Loucy (cell line): ENCODE results near the gene USF2.

Experiments used
- H2AFZ ChIP-seq: fragments of 200-600 bp; sonication (generic); 2 replicates; pipeline ENCODE4 v1.6.0; 2016; ENCODE audit warnings: antibody characterized with exemption, mild to moderate bottlenecking, low read length, moderate library complexity
- H3F3A ChIP-seq: fragments of 200-600 bp; 2 replicates; pipeline ENCODE4 v1.6.0; 2016; ENCODE audit warnings: antibody characterized with exemption, low read depth, mild to moderate bottlenecking
- H3K27me3 ChIP-seq: fragments of 200-600 bp; sonication (generic); 2 replicates; pipeline ENCODE4 v1.6.1; 2014; ENCODE audit warnings: low read length, mild to moderate bottlenecking; ENCODE audit not compliant: insufficient read depth, poor library complexity, severe bottlenecking
- H3K36me3 ChIP-seq: fragments of 200-600 bp; sonication (generic); 2 replicates; pipeline ENCODE4 v1.6.1; 2016; ENCODE audit warnings: low read length; ENCODE audit not compliant: insufficient read depth
- H3K4me1 ChIP-seq: fragments of 200-600 bp; sonication (generic); 2 replicates; pipeline ENCODE4 v1.5.1; 2014; ENCODE audit warnings: low read length, mild to moderate bottlenecking; ENCODE audit not compliant: insufficient read depth, poor library complexity, severe bottlenecking
- H3K4me2 ChIP-seq: fragments of 200-600 bp; sonication (generic); 2 replicates; pipeline ENCODE4 v1.6.0; 2014; ENCODE audit warnings: antibody characterized with exemption, low read length, low read depth, mild to moderate bottlenecking; ENCODE audit not compliant: poor library complexity, severe bottlenecking
- H3K4me3 ChIP-seq: fragments of 200-600 bp; sonication (generic); 2 replicates; pipeline ENCODE4 v1.5.1; 2014; ENCODE audit warnings: low read length, mild to moderate bottlenecking, mixed read lengths; ENCODE audit not compliant: poor library complexity, severe bottlenecking
- H3K79me2 ChIP-seq: fragments of 200-600 bp; sonication (generic); 2 replicates; pipeline ENCODE4 v1.6.1; 2014; ENCODE audit warnings: low read length; ENCODE audit not compliant: insufficient read depth
- H3K9ac ChIP-seq: fragments of 200-600 bp; sonication (generic); 2 replicates; pipeline ENCODE4 v1.6.0; 2014; ENCODE audit warnings: mild to moderate bottlenecking, low read depth, low read length, moderate library complexity; ENCODE audit not compliant: poor library complexity, severe bottlenecking
- H3K9me2 ChIP-seq: fragments of 200-600 bp; sonication (generic); replicated peaks from 2 replicates; pipeline ENCODE4 v1.6.1; 2016; ENCODE audit warnings: low read depth, low read length, mixed read lengths
- H3K9me3 ChIP-seq: fragments of 200-600 bp; sonication (generic); 2 replicates; pipeline ENCODE4 v1.6.1; 2014; ENCODE audit warnings: mild to moderate bottlenecking, antibody characterized with exemption, low read length, low read depth; ENCODE audit not compliant: insufficient read depth
- H4K20me1 ChIP-seq: fragments of 200-600 bp; sonication (generic); 2 replicates; pipeline ENCODE4 v1.6.0; 2014; ENCODE audit warnings: antibody characterized with exemption, low read length, mild to moderate bottlenecking; ENCODE audit not compliant: insufficient read depth, poor library complexity, severe bottlenecking
- EZH2phosphoT487 ChIP-seq: fragments of 200-600 bp; IDR thresholded peaks from 2 replicates; pipeline ENCODE4 v1.6.1; 2018; ENCODE audit warnings: antibody characterized with exemption, mild to moderate bottlenecking, moderate library complexity, borderline replicate concordance
- TF ChIP-seq, protein P1 (sequence below): fragments of 200-600 bp; sonication (generic); conservative IDR thresholded peaks from 2 replicates; pipeline ENCODE4 v1.5.1; 2014; ENCODE audit warnings: mild to moderate bottlenecking, antibody characterized with exemption, low read length

The USF2 gene

DNA sequence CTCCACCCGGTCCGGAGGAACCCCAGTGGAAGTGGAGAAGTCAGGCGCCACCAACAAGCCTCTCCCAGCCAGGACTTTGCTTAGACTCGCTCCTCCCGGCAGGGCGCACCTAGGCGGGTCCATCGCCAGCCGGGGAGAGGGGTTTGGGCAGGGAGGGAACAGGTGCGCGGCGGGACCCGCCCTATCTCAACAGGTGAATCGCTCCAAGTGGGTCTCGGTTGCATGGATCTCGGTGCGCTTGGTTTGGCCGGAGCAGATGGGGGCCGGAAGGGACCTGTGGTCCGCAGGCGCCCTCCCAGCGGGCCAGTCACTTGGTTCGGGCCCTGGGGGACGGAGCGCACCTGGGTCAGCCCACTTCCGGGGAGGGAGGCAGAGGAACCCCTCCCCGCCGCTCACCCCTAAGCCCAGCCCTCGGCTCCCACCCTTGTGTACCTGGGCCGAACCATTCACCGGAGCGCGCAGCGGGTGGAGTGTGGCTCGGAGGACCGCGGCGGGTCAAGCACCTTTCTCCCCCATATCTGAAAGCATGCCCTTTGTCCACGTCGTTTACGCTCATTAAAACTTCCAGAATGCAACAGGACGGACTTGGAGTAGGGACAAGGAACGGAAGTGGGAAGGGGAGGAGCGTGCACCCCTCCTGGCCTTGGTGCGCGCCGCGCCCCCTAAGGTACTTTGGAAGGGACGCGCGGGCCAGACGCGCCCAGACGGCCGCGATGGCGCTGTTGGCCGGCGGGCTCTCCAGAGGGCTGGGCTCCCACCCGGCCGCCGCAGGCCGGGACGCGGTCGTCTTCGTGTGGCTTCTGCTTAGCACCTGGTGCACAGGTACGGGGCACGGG is 20.2 kb upstream of the USF2 start, which contains the start of gene LSR:
LSR (plus strand) TSS at position 693 of the 836 bp plus-strand sequence; CDS start at position 714, 21 bp downstream.
- Histone ChIP-seq H3K9ac (no peak within 1 kb of the TSS), H3K4me3 (no peak within 1 kb of the TSS), H3K27me3 (peaks cover 4% of the 10 kb centered on the region), H2AFZ (no peak within 1 kb of the TSS), H3K4me1 (no peaks in the 10 kb centered on the region), H3K36me3 (no peaks in the 10 kb centered on the region), H3K9me2 (no peaks in the 10 kb centered on the region), H3K79me2 (no peaks in the 10 kb centered on the region), H4K20me1 (no peaks in the 10 kb centered on the region), H3F3A (no peaks in the 10 kb centered on the region), H3K9me3 (no peaks in the 10 kb centered on the region), H3K4me2 (no peak within 1 kb of the TSS)
- TF ChIP-seq EZH2phosphoT487 = no peak
- TF ChIP-seq, protein P1, sequence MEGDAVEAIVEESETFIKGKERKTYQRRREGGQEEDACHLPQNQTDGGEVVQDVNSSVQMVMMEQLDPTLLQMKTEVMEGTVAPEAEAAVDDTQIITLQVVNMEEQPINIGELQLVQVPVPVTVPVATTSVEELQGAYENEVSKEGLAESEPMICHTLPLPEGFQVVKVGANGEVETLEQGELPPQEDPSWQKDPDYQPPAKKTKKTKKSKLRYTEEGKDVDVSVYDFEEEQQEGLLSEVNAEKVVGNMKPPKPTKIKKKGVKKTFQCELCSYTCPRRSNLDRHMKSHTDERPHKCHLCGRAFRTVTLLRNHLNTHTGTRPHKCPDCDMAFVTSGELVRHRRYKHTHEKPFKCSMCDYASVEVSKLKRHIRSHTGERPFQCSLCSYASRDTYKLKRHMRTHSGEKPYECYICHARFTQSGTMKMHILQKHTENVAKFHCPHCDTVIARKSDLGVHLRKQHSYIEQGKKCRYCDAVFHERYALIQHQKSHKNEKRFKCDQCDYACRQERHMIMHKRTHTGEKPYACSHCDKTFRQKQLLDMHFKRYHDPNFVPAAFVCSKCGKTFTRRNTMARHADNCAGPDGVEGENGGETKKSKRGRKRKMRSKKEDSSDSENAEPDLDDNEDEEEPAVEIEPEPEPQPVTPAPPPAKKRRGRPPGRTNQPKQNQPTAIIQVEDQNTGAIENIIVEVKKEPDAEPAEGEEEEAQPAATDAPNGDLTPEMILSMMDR = no peak

DNA sequence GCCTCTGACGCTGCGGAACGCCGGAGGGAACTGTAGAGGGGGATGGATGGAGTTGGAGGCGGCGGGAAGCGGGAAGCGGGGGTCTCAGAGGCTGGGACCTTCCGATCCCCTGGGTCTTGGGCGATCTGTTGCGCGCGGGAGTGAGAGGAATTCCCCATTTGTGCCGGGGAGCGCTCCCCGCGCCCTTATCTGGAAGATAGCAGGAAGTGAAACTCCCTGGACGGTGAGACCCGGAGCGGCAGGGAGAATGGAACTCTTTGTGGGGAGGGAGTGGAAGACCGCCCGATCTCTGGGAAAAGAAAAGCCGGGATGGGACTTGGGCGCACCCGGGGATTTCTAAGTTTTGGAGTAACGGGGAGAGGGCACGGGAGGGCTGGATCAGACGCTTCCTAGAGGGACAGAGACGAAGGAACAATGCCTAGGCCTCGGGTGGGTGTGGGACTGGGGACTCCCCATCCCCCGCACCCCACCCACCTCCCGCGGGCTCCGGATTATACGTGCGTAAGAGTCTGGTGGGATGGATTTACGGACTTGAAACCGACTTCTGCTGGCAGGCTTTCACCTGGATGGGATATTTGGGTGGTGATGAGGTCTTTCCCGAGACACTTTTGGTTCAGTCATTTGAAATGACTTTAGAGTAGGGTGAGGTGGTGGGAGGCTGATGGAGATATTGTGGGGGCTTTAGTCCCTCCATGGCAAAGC is 19.5 kb upstream of the USF2 start:
- Histone ChIP-seq H2AFZ (no peak overlapping the region), H3K4me1 (no peaks in the 10 kb centered on the region), H3K36me3 (no peaks in the 10 kb centered on the region), H3K9me3 (no peaks in the 10 kb centered on the region), H3K4me2 (no peak overlapping the region), H3K27me3 (no peaks in the 10 kb centered on the region), H4K20me1 (no peaks in the 10 kb centered on the region), H3K9me2 (no peaks in the 10 kb centered on the region), H3K4me3 (no peak overlapping the region), H3K9ac (no peak overlapping the region), H3K79me2 (no peaks in the 10 kb centered on the region), H3F3A (no peaks in the 10 kb centered on the region)
- no peak for TF ChIP-seq EZH2phosphoT487
- TF ChIP-seq, protein P1 = no peak

DNA sequence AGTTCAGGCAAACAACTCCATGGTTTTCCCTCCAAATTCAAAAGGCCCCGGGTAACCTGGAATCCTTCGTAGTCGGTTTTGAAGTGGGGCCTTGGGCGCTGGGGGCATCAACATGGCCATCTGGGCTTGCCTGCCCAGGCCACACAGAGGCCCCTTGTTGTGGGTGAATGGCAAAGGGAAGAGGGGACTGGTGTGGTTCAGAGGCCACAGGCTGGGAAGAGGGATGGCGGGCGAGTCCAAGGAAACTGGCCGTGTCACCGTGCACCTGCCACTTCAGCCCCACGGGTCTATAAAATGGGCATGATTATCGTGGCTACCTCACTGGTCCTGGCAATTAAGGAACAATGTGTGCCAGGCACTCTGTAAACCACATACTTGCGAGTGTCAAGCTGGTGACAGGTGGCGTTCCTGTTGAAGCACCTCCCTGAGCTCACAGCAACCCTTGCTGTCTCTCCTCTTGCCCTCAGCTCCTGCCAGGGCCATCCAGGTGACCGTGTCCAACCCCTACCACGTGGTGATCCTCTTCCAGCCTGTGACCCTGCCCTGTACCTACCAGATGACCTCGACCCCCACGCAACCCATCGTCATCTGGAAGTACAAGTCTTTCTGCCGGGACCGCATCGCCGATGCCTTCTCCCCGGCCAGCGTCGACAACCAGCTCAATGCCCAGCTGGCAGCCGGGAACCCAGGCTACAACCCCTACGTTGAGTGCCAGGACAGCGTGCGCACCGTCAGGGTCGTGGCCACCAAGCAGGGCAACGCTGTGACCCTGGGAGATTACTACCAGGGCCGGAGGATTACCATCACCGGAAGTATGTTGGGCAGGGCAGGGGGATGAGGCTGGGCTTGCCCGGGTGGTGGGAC is 18.7 kb upstream of the USF2 start:
- H3K9ac ChIP-seq = no peak overlapping the region
- no peaks in the 10 kb centered on the region for H4K20me1 ChIP-seq
- H2AFZ ChIP-seq = no peak overlapping the region
- no peaks in the 10 kb centered on the region for H3K9me2 ChIP-seq
- H3F3A ChIP-seq = no peaks in the 10 kb centered on the region
- no peak overlapping the region for H3K4me2 ChIP-seq
- no peaks in the 10 kb centered on the region for H3K36me3 ChIP-seq
- H3K27me3 ChIP-seq = no peaks in the 10 kb centered on the region
- H3K9me3 ChIP-seq = no peaks in the 10 kb centered on the region
- H3K4me3 ChIP-seq = no peak overlapping the region
- TF ChIP-seq, protein P1 = no peak
- no peak for TF ChIP-seq EZH2phosphoT487
- no peaks in the 10 kb centered on the region for H3K4me1 ChIP-seq
- H3K79me2 ChIP-seq = no peaks in the 10 kb centered on the region
